GM18526 (cell line): ENCODE data around the gene AGAP1.

ENCODE experiments used
- POLR2A ChIP-seq: IDR thresholded peaks from 3 replicates; pipeline ENCODE4 v1.6.1; 2011; ENCODE audit not compliant: insufficient read length; ENCODE audit errors: extremely low read depth

AGAP1 gene

DNA sequence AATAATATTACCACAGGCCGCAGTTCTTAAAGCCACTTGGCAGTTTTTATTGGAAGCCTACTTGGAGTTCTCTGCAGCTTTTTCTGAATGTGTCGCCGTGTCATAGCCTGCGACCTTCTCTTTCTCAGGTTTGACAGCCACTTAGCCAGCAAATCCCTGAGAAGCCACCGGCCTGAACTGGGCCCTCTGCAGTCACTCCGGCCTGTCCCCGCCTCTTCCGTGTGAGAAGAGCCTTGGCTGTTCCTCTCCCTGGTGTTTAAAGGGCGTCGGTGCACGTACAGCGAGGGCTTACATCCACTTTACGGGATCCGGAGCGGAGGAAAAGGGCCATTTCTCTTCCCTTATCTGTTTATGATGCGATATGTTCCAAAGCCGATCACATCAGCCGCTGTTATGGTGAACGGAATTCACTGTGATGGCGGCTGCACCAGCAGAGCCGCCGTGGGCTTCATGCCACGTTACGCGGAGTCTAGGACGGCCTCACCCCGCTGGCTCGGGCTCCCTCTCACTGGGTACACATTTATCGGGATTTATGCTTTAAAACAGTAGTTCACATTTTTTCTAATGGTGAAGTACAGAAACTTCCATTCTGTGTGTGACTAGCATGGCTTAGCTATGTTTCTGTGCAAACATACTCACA lies 607.6 kb downstream of the AGAP1 start:
- no peak for TF ChIP-seq POLR2A

DNA sequence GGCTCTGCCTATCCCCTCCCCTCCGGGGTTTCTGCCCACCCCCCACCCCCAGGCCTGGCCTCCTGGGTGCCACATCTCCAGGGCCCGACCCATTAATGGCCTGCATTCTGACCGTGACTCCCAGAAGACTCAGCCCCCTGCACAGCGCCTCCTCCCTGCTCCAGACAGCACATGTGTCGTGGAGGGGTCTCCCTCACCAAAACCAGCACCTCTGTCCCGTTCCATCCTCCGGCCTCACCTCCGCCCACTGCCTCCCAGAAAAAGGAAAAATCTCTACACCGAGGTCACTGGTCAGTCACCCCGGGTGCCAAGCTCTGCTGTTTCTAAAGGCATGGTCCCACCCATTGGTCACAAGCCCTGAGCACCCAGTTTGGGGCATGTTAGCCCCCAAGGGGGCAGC lies 609.1 kb downstream of the AGAP1 start:
- no peak for TF ChIP-seq POLR2A

DNA sequence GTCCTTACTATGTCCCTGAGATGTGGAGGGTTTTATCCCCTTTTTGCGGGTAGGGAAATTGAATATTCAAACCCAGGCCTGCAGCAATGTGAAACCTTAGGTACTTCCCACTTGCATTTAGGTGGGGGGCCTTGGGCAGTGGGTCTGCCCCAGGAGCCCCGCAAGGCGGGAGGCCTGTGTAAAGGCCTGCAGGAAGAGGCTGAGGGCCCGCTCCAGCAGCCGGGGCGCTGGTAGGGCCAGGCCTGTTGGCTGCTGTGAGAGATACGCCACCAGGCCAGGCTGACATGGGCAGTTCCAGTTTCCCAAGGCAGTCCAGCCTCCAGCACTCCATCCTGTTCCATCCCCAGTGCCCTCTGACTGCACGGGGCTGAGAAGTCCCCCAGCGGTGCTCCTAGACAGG lies 610.1 kb downstream of the AGAP1 start:
- TF ChIP-seq POLR2A: no peak

- TF ChIP-seq POLR2A: no peak
These were observed 612.2 kb downstream of the AGAP1 start for GRCh38 chr2:236105955-236106607.

DNA sequence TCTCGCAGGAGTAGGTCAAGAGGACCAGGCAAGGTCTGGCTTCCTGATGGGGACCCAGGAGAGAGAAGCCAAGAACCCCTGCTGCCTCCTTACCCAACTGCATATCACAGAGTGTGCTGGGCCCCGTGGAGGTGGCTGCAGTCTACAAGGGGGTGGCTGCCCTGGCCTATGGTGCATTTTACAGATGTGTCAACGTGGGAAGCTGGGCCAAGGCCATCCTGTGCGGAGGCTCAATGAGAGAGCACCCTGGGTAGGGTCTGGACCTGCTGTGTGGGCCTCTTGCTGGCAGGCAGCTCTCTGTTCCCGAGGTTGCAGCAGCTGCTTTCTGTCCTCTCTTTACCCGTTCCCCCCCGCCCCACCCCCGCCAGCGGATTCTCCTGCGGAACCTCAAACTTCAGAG lies 612.9 kb downstream of the AGAP1 start:
- TF ChIP-seq POLR2A: no peak

GRCh38 chr2:236107536-236107935 lies 613.7 kb downstream of the AGAP1 start:
- TF ChIP-seq POLR2A: no peak

- no peak for TF ChIP-seq POLR2A
These were observed 614.2 kb downstream of the AGAP1 start for GRCh38 chr2:236107942-236108625.

DNA sequence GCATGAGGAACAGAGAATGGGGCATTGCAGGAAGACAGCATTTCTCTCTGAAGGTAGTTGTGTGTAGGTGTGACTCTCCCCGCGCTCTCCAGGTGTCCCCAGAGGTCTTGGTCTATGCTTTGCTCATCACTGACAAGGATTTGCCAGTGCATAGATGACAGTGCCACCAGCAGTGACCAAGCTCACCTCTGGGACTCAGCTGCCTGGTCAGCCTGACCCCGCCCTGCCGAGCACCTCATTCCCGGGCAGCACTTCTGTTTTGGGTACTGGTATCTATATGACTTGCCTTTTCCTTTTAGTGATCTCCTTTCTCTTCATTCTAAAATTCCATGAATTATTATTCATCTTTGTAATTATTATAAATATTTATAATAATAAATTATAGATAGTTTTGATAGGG lies 615.2 kb downstream of the AGAP1 start:
- TF ChIP-seq POLR2A: no peak

- no peak for TF ChIP-seq POLR2A
These were observed 615.6 kb downstream of the AGAP1 start for GRCh38 chr2:236109473-236109872.

- no peak for TF ChIP-seq POLR2A
These were observed 618.6 kb downstream of the AGAP1 start for GRCh38 chr2:236112466-236112865.

DNA sequence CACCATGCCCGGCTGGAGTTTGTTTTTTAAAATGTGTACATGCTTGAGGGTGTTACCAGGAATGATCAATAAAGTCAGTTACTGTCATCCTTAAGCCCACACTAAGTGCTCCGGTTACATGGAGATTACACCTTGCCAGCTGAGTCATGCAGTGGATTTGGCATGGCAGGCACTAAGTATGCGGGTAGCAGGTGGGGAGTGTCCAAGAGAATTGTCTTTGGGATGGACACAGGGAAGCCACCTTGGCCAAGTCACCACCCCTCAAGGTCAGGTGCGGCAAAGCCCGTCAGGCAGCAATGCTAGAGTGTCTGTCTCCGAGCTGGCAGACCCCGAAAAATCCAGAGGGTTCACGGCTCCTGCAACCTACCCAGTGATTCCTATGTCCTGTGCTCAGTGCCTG lies 619.6 kb downstream of the AGAP1 start:
- TF ChIP-seq POLR2A: no peak

- no peak for TF ChIP-seq POLR2A
These were observed 620.1 kb downstream of the AGAP1 start for GRCh38 chr2:236113948-236114347.

DNA sequence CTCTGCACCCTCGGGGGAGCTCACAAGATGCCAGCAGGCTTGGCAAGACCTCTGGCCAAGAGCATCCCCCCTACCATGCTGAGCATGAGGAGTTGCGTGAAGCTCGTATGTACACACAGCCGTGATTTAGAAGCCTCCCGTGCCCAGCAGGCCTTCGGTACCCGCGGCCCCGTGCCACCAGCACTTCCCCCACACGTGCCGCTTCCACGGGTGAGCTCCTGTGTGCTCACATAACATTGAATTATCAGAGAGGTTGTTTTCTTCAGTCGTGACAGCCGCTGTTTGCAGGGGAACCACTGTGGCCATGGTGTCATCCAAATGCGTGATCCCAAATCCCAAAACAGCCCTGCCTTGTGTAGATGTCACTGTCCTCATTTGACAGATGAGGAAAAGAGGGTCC lies 621.1 kb downstream of the AGAP1 start:
- TF ChIP-seq POLR2A: no peak

DNA sequence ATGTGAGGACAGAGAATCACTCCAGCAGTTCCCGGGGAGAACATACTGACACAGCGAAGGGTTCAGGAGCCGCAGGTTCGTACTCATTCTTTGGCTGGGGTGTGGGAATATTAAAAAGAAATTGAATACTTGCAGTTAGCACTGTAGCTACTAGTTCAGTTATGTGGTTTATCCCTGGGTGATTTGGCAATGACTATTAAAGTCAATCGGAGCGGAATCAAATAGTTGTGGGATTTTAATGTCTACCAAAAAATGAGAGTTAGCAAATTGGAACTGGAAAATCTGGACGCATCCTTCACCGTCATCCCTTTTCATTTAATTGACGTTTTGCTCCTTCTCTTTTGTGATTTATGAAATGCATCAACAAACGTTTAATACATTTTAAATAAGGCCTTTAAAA lies 623.6 kb downstream of the AGAP1 start:
- TF ChIP-seq POLR2A: no peak

DNA sequence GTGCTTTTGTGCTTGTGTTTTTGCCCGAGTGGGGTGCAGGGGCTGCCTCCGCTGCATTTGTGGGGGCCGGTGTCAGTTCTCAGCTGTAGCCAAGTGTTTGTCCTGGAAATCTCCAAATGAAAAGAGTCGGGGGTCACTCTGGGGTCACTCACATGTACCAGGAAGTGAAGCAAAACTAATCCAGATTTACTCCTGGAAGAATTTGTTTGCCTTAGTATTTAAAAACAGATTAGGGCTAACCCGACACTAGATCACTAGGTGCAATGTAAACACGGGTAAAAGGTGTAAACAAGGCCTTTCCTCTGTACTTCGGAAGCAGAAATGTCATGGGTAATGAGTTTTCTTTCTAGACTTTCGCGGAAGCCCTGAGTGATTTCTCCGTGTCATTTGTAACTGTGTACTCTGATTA lies 624.0 kb downstream of the AGAP1 start:
- no peak for TF ChIP-seq POLR2A

GRCh38 chr2:236119003-236119402 lies 625.2 kb downstream of the AGAP1 start:
- TF ChIP-seq POLR2A: no peak
